Fibroblast of the aortic adventitia (primary cell): ENCODE results near the gene DNAJC15. TPM values are rescaled to one million over a fixed set of nuclear protein-coding genes. Genes with fewer than 3 reads are reported as not detected.

Source experiments
- DNase-seq: peaks from one replicate; pipeline ENCODE4 v3.0.0-alpha.2; 2010; ENCODE audit warnings: low read depth
- H3K4me3 ChIP-seq: 2 replicates; pipeline ENCODE4 v1.5.1; 2011; ENCODE audit warnings: low read depth, mild to moderate bottlenecking, control low read depth, low read length, moderate library complexity
- CTCF ChIP-seq: IDR thresholded peaks from 2 replicates; pipeline ENCODE4 v1.5.1; 2011; ENCODE audit warnings: mild to moderate bottlenecking, low read length, control low read depth, inconsistent platforms; ENCODE audit not compliant: insufficient read depth
- total RNA-seq: library from RNA; depleted of rRNA; stranded (reverse); fragments of >200 nt; gene quantifications from 2 replicates; pipeline ENCODE4 v1.2.3, GENCODE V29; 2012; ENCODE audit warnings: low replicate concordance

Gene DNAJC15
- total RNA-seq, 1 donor, result 18.7 TPM

GRCh38 chr13:43003010-43003409 lies 20.4 kb upstream of the DNAJC15 start:
- TF ChIP-seq CTCF, result no peak
- H3K4me3 ChIP-seq, result no peak overlapping the region
- DNase-seq, result peak; percentile 77

- no peak for TF ChIP-seq CTCF
- H3K4me3 ChIP-seq, result no peak overlapping the region
- no peak for DNase-seq
Observed at GRCh38 chr13:43003729-43004128, 19.7 kb upstream of the DNAJC15 start.

- peak; percentile 74 for DNase-seq
- no peak for TF ChIP-seq CTCF
- H3K4me3 ChIP-seq, result no peak overlapping the region
Observed at GRCh38 chr13:43005460-43006236, 17.7 kb upstream of the DNAJC15 start.

- H3K4me3 ChIP-seq, result no peak overlapping the region
- no peak for TF ChIP-seq CTCF
- peak; percentile 51 for DNase-seq
Observed at GRCh38 chr13:43006893-43007631, 16.3 kb upstream of the DNAJC15 start.

GRCh38 chr13:43008596-43008995 lies 14.8 kb upstream of the DNAJC15 start:
- TF ChIP-seq CTCF, result no peak
- peak; percentile 37 for DNase-seq
- no peak overlapping the region for H3K4me3 ChIP-seq

GRCh38 chr13:43009506-43009905 lies 13.9 kb upstream of the DNAJC15 start:
- DNase-seq, result peak; percentile 54
- TF ChIP-seq CTCF, result no peak
- H3K4me3 ChIP-seq, result no peak overlapping the region
